ENCODE data around the gene TNF. TPM values are rescaled to one million over a fixed set of nuclear protein-coding genes. Genes with fewer than 3 reads are reported as not detected.

The TNF gene
- total and polyA plus RNA-seq, 2 of the 13 experiments (the other 11 are each of a cell fraction or from before 2014, with no cell fraction given), result not detected

GRCh38 chr6:31621991-31622390 lies 46.6 kb downstream of the TNF start:
- Histone ChIP-seq H3K9ac (ENCODE audit: insufficient read depth, low read depth, low read length) (peak overlapping the region; percentile 97), H3K9me3 (ENCODE audit: low read length) (no peaks in the 10 kb centered on the region), H3K4me2 (ENCODE audit: low read depth, low read length) (peak overlapping the region; percentile 98), H3K4me1 (ENCODE audit: insufficient read depth, low read length) (peaks cover 21% of the 10 kb centered on the region), H2AFZ (ENCODE audit: low read length) (no peak overlapping the region), H3K4me3 (replicated peaks in 1 of 3; ENCODE audit: insufficient read depth in 1 of 3, low read depth in 2 of 3, low read length in 3 of 3) (peak overlapping the region; percentile 83 to 100 (median 99)), H4K20me1 (ENCODE audit: insufficient read depth, low read length) (peaks cover 11% of the 10 kb centered on the region; the same call in 1 of the 2 replicates), H3K27ac (ENCODE audit: extremely low read length, insufficient read depth, low read length) (peak overlapping the region; percentile 98), H3K36me3 (replicated peaks in 1 of 2; ENCODE audit: control insufficient read depth in 1 of 2, insufficient read depth in 2 of 2, low read length in 2 of 2) (peaks cover 34 to 45% of the 10 kb centered on the region in 2 experiments), H3K27me3 (ENCODE audit: control insufficient read depth in 1 of 2, insufficient read depth in 2 of 2, low read length in 2 of 2) (no peaks in the 10 kb centered on the region; a peak in 1 of 5 replicates), H3K79me2 (ENCODE audit: insufficient read depth, low read length) (peaks cover 37% of the 10 kb centered on the region)
- POLR2A ChIA-PET, result interaction anchor here (0.5 to 4.8 kb wide), 9 partner anchors 11 to 208 kb away, joined by 3 to 78 read pairs (median 5); partner anchors contain the start of genes APOM, BAG6, C6orf47 and CSNK2B
- TF ChIP-seq POLR2AphosphoS2 (IDR thresholded peaks at IDR 0.05; ENCODE audit: low read depth, low read length) (no peak), ZNF609 (CRISPR knock-in tag; IDR thresholded peaks at IDR 0.05; ENCODE audit: borderline replicate concordance) (0 out of 2 replicates have a peak, but pooled peaks have one; percentile 21), SATB2 (CRISPR knock-in tag; IDR thresholded peaks at IDR 0.05) (no peak), ZNF557 (CRISPR knock-in tag; IDR thresholded peaks at IDR 0.05) (no peak), KDM5A (IDR thresholded peaks at IDR 0.05; ENCODE audit: borderline replicate concordance, low read length) (0 out of 2 replicates have a peak, but pooled peaks have one; percentile 2)
- ATAC-seq (no peak), DNase-seq (ENCODE audit: low spot score) (no peak), FAIRE-seq (no peak)
- in situ Hi-C loops (cut with HindIII; ENCODE audit: extremely low pct_ligation_motif_present, low pct_unique_long_range_greater_than_20kb) (no loop called here), intact Hi-C loops (cut with micrococcal nuclease; ENCODE audit: unreplicated experiment) (loop anchor here (5.0 kb wide), 1 partner anchor 45 kb away; the partner anchor contains the start of genes CSNK2B and LY6G5B)
- no TSS peak for BruUV-seq (replicated peaks)
- WGBS (ENCODE audit: low lambda C conversion rate), result 29% methylated on average over 4 of the region's 4 CpGs
- CTCF ChIA-PET (ENCODE audit: low intra/inter-chr PET ratio, low total read pairs), result no interaction called here
